ENCODE results near the gene KRT222. TPM values are rescaled to one million over a fixed set of nuclear protein-coding genes. Genes with fewer than 3 reads are reported as not detected.

The KRT222 gene
- total and polyA plus RNA-seq, 2 of the 13 experiments (the other 11 are each of a cell fraction or from before 2014, with no cell fraction given) = not detected

- TF ChIP-seq FOXK1 (CRISPR knock-in tag; IDR thresholded peaks at IDR 0.05; ENCODE audit: borderline replicate concordance, low read depth) = no peak
Measured at GRCh38 chr17:40633871-40634270, 31.1 kb downstream of the KRT222 start (continued).

GRCh38 chr17:40632216-40632615 lies 32.8 kb downstream of the KRT222 start:
- no peaks in the 10 kb centered on the region for H3K4me1 ChIP-seq (ENCODE audit: insufficient read depth, low read length)
- no peak overlapping the region for H2AFZ ChIP-seq (ENCODE audit: low read length)
- no peak overlapping the region for H3K27ac ChIP-seq (ENCODE audit: extremely low read length, insufficient read depth, low read length)
- ATAC-seq = no peak
- no peak for DNase-seq (ENCODE audit: low spot score)
- TF ChIP-seq RBM22 (optimal IDR thresholded peaks at IDR 0.05; ENCODE audit: low read length) = peak; percentile 36
- no peak for TF ChIP-seq ZFP36L1 (CRISPR knock-in tag; IDR thresholded peaks at IDR 0.05)
- H3K79me2 ChIP-seq (ENCODE audit: insufficient read depth, low read length) = no peaks in the 10 kb centered on the region
- no TSS peak for BruUV-seq (replicated peaks)
- FAIRE-seq = no peak
- H3K36me3 ChIP-seq (replicated peaks in 1 of 2; ENCODE audit: control insufficient read depth in 1 of 2, insufficient read depth in 2 of 2, low read length in 2 of 2) = peaks cover 23 to 93% of the 10 kb centered on the region in 2 experiments
- POLR2A ChIA-PET = no interaction called here
- H4K20me1 ChIP-seq (ENCODE audit: insufficient read depth, low read length) = no peaks in the 10 kb centered on the region
- no peak overlapping the region for H3K4me2 ChIP-seq (ENCODE audit: low read depth, low read length)
- H3K4me3 ChIP-seq (replicated peaks in 1 of 3; ENCODE audit: insufficient read depth in 1 of 3, low read depth in 2 of 3, low read length in 3 of 3) = no peak overlapping the region
- CTCF ChIA-PET (ENCODE audit: low intra/inter-chr PET ratio, low total read pairs) = no interaction called here
- intact Hi-C loops (cut with micrococcal nuclease; ENCODE audit: unreplicated experiment) = no loop called here
- H3K9me3 ChIP-seq (ENCODE audit: low read length) = no peaks in the 10 kb centered on the region
- in situ Hi-C loops (cut with HindIII; ENCODE audit: extremely low pct_ligation_motif_present, low pct_unique_long_range_greater_than_20kb) = no loop called here
- no peaks in the 10 kb centered on the region for H3K27me3 ChIP-seq (ENCODE audit: control insufficient read depth in 1 of 2, insufficient read depth in 2 of 2, low read length in 2 of 2)
- no peak overlapping the region for H3K9ac ChIP-seq (ENCODE audit: insufficient read depth, low read depth, low read length)
- WGBS (ENCODE audit: low lambda C conversion rate) = 97% methylated on average over 9 of the region's 9 CpGs

GRCh38 chr17:40629842-40630241 lies 35.1 kb downstream of the KRT222 start:
- ATAC-seq (no peak), FAIRE-seq (no peak), DNase-seq (ENCODE audit: low spot score) (no peak)
- no peaks in the 10 kb centered on the region for H3K79me2 ChIP-seq (ENCODE audit: insufficient read depth, low read length)
- TF ChIP-seq CREB3 (CRISPR knock-in tag; IDR thresholded peaks at IDR 0.05) (no peak), NFYB (CRISPR knock-in tag; IDR thresholded peaks at IDR 0.05) (no peak), GFI1 (CRISPR knock-in tag; IDR thresholded peaks at IDR 0.05; ENCODE audit: borderline replicate concordance) (no peak), ZNF333 (CRISPR knock-in tag; IDR thresholded peaks at IDR 0.05; ENCODE audit: borderline replicate concordance) (no peak)
- BruUV-seq (replicated peaks) = no TSS peak
- ChIA-PET POLR2A (no interaction called here), CTCF (ENCODE audit: low intra/inter-chr PET ratio, low total read pairs) (no interaction called here)
- intact Hi-C loops (cut with micrococcal nuclease; ENCODE audit: unreplicated experiment) = no loop called here
- no peak overlapping the region for H3K4me3 ChIP-seq (replicated peaks in 1 of 3; ENCODE audit: insufficient read depth in 1 of 3, low read depth in 2 of 3, low read length in 3 of 3)
- H3K9ac ChIP-seq (ENCODE audit: insufficient read depth, low read depth, low read length) = no peak overlapping the region
- WGBS (ENCODE audit: low lambda C conversion rate) = 89% methylated on average over 2 of the region's 2 CpGs
- H3K4me2 ChIP-seq (ENCODE audit: low read depth, low read length) = no peak overlapping the region
- in situ Hi-C loops (cut with HindIII; ENCODE audit: extremely low pct_ligation_motif_present, low pct_unique_long_range_greater_than_20kb) = no loop called here
- no peak overlapping the region for H2AFZ ChIP-seq (ENCODE audit: low read length)
- H3K4me1 ChIP-seq (ENCODE audit: insufficient read depth, low read length) = no peaks in the 10 kb centered on the region
- H3K27ac ChIP-seq (ENCODE audit: extremely low read length, insufficient read depth, low read length) = no peak overlapping the region
- no peaks in the 10 kb centered on the region for H3K27me3 ChIP-seq (ENCODE audit: control insufficient read depth in 1 of 2, insufficient read depth in 2 of 2, low read length in 2 of 2)
- H3K36me3 ChIP-seq (replicated peaks in 1 of 2; ENCODE audit: control insufficient read depth in 1 of 2, insufficient read depth in 2 of 2, low read length in 2 of 2) = peaks cover 18 to 70% of the 10 kb centered on the region in 2 experiments
- H4K20me1 ChIP-seq (ENCODE audit: insufficient read depth, low read length) = no peaks in the 10 kb centered on the region
- no peaks in the 10 kb centered on the region for H3K9me3 ChIP-seq (ENCODE audit: low read length)

Measured in HepG2 (cell line).